HepG2 (cell line): ENCODE measurements around the gene PLCL2. TPM values are rescaled to one million over a fixed set of nuclear protein-coding genes. Genes with fewer than 3 reads are reported as not detected.

Source experiments
- ATAC-seq: fragments of 200-7000 bp; cut with Tn5 transposase; 3 replicates; pipeline ENCODE4 v1.9.1; 2020; ENCODE audit warnings: mild to moderate bottlenecking, moderate library complexity
- BruUV-seq: library from RNA; stranded (reverse); fragments of 400-500 nt; replicated peaks from 2 replicates; lab custom pipeline; 2021; lab: Mats Ljungman, UMichigan
- CTCF ChIA-PET: fragments of 300-600 bp; formaldehyde crosslinking; extraction: SDS; loops from one replicate; lab custom pipeline; 2021; ENCODE audit warnings: low total read pairs, inconsistent platforms, low intra/inter-chr PET ratio; lab: Yijun Ruan, JAX
- POLR2A ChIA-PET: fragments of 350-600 bp; sonication (Branson Sonifier 250); formaldehyde crosslinking; loops from one replicate; lab custom pipeline; 2020; ENCODE audit warnings: antibody characterized with exemption, inconsistent platforms; lab: Yijun Ruan, JAX
- DNase-seq: peaks from one replicate; pipeline ENCODE4 v3.0.0-alpha.2; 2015; ENCODE audit warnings: low spot score
- FAIRE-seq: peaks from 3 replicates; lab custom pipeline; 2011; peaks lifted over from hg19 to GRCh38; lab: Jason Lieb, UNC
- H2AFZ ChIP-seq: one replicate; pipeline ENCODE4 v1.6.1; 2011; ENCODE audit warnings: low read length, inconsistent platforms
- H3K27ac ChIP-seq: fragments of 300-600 bp; 3 replicates; pipeline ENCODE4 v1.8.0; 2011; ENCODE audit warnings: mixed run types, mild to moderate bottlenecking, mixed read lengths, low read length, inconsistent platforms; ENCODE audit not compliant: insufficient read depth; ENCODE audit errors: extremely low read length
- H3K27me3 ChIP-seq, 2 experiments: fragments of 200-600 bp in 1 of 2; 2 replicates in 1 of 2; 3 replicates in 1 of 2; pipeline versions ENCODE4 v1.6.0 to v1.8.0; 2011; ENCODE audit warnings: low read length in 2 of 2, mild to moderate bottlenecking in 2 of 2, moderate library complexity in 2 of 2, inconsistent platforms in 1 of 2; ENCODE audit not compliant: insufficient read depth in 2 of 2, control insufficient read depth in 1 of 2
- H3K36me3 ChIP-seq, 2 experiments: fragments of 200-600 bp in 1 of 2; replicated peaks in 1 of 2; 2 replicates in 1 of 2; 3 replicates in 1 of 2; pipeline versions ENCODE4 v1.5.1 to v1.8.0; 2011; ENCODE audit warnings: low read length in 2 of 2, inconsistent platforms in 1 of 2; ENCODE audit not compliant: insufficient read depth in 2 of 2, control insufficient read depth in 1 of 2
- H3K4me1 ChIP-seq: 2 replicates; pipeline ENCODE4 v1.5.1; 2012; ENCODE audit warnings: low read length, inconsistent platforms; ENCODE audit not compliant: insufficient read depth
- H3K4me2 ChIP-seq: 2 replicates; pipeline ENCODE4 v1.6.0; 2011; ENCODE audit warnings: low read depth, low read length, inconsistent platforms
- H3K4me3 ChIP-seq, 3 experiments: fragments of 200-600 bp in 1 of 3; sonication (generic), shearing (Covaris generic) in 1 of 3; replicated peaks in 1 of 3; 2 replicates each; pipeline ENCODE4 v1.5.1; 2011 to 2016; ENCODE audit warnings: low read length in 3 of 3, inconsistent platforms in 2 of 3, low read depth in 2 of 3, mild to moderate bottlenecking in 2 of 3, control low read depth in 1 of 3, mixed read lengths in 1 of 3; ENCODE audit not compliant: insufficient read depth in 1 of 3
- H3K79me2 ChIP-seq: one replicate; pipeline ENCODE4 v1.6.1; 2011; ENCODE audit warnings: low read length, inconsistent platforms; ENCODE audit not compliant: insufficient read depth
- H3K9ac ChIP-seq: 2 replicates; pipeline ENCODE4 v1.6.0; 2011; ENCODE audit warnings: mild to moderate bottlenecking, low read depth, low read length, inconsistent platforms; ENCODE audit not compliant: insufficient read depth
- H3K9me3 ChIP-seq: 2 replicates; pipeline ENCODE4 v1.5.1; 2012; ENCODE audit warnings: mild to moderate bottlenecking, low read length
- H4K20me1 ChIP-seq: 2 replicates; pipeline ENCODE4 v1.6.0; 2011; ENCODE audit warnings: inconsistent platforms, mild to moderate bottlenecking, low read length, moderate library complexity; ENCODE audit not compliant: insufficient read depth
- EED ChIP-seq: sonication (generic); formaldehyde crosslinking; IDR thresholded peaks from 2 replicates; pipeline ENCODE4 v1.5.0; 2020; ENCODE audit warnings: mild to moderate bottlenecking, missing genetic modification reagents
- ELK4 ChIP-seq: sonication (generic); formaldehyde crosslinking; IDR thresholded peaks from 2 replicates; pipeline ENCODE4 v1.9.0; 2021; ENCODE audit warnings: missing genetic modification reagents, borderline replicate concordance
- HMG20A ChIP-seq: IDR thresholded peaks from 2 replicates; pipeline ENCODE4 v1.6.1; 2016; ENCODE audit warnings: borderline replicate concordance
- NR2F1 ChIP-seq, 2 experiments: fragments of 450-650 bp in 1 of 2; formaldehyde crosslinking in 1 of 2; IDR thresholded peaks; 2 replicates each; pipeline versions ENCODE4 v1.5.0 to v1.6.1; 2016 to 2020; ENCODE audit warnings: mild to moderate bottlenecking in 1 of 2, missing compliant biosample characterization in 1 of 2, missing genetic modification reagents in 1 of 2, moderate library complexity in 1 of 2
- ZHX1 ChIP-seq: sonication (generic); formaldehyde crosslinking; IDR thresholded peaks from 2 replicates; pipeline ENCODE4 v1.8.1; 2022; ENCODE audit warnings: low read depth, mild to moderate bottlenecking, missing genetic modification reagents
- ZNF10 ChIP-seq: sonication (generic); formaldehyde crosslinking; IDR thresholded peaks from 2 replicates; pipeline ENCODE4 v1.4.0; 2020; ENCODE audit warnings: mild to moderate bottlenecking, low read depth, missing genetic modification reagents, borderline replicate concordance
- ZNF549 ChIP-seq: sonication (generic); formaldehyde crosslinking; IDR thresholded peaks from 2 replicates; pipeline ENCODE4 v1.5.0; 2020; ENCODE audit warnings: missing genetic modification reagents
- WGBS: methylation state at CpG from one replicate; pipeline ENCODE4 v1.1.6; 2017; ENCODE audit warnings: low lambda C conversion rate; 5-methylcytosine and 5-hydroxymethylcytosine counted together
- in situ Hi-C: cut with HindIII; loops from 2 replicates; pipeline ENCODE4 v1.10.0; 2017; ENCODE audit warnings: low pct_unique_long_range_greater_than_20kb; ENCODE audit not compliant: extremely low pct_ligation_motif_present
- intact Hi-C: fragments of 100-400 bp; cut with micrococcal nuclease; formaldehyde crosslinking; loops from one replicate; pipeline ENCODE4 v1.10.0; 2022; ENCODE audit not compliant: unreplicated experiment
- polyA plus RNA-seq, 8 experiments: library from polyadenylated mRNA; depleted of rRNA in 3 of 8; stranded (reverse) in 7 of 8; unstranded in 1 of 8; fragments of >200 nt; fragmentation: Illumina TruSeq in 4 of 8; extraction: Trizol in 4 of 8; gene quantifications; 2 replicates each; pipeline versions ENCODE4 v1.2.1 to v1.2.3, GENCODE V29; 2011 to 2016; ENCODE audit warnings: low read depth in 4 of 8, missing spikeins in 1 of 8, mixed read lengths in 1 of 8; ENCODE audit not compliant: insufficient read depth in 1 of 8
- total RNA-seq, 5 experiments: library from RNA; depleted of rRNA; stranded (reverse); fragments of >200 nt; fragmentation: Illumina TruSeq; extraction: Trizol; gene quantifications; 2 replicates each; pipeline ENCODE4 v1.2.3, GENCODE V29; 2016; ENCODE audit warnings: low read depth in 1 of 5
- TF ChIP-seq, protein P1 (sequence below), 2 experiments: sonication (generic) in 1 of 2; formaldehyde crosslinking in 1 of 2; IDR thresholded peaks; 2 replicates each; pipeline versions ENCODE4 v1.5.1 to v1.6.1; 2011 to 2020; ENCODE audit warnings: borderline replicate concordance in 1 of 2, low read depth in 1 of 2, low read length in 1 of 2, mild to moderate bottlenecking in 1 of 2, missing genetic modification reagents in 1 of 2, moderate library complexity in 1 of 2
- TF ChIP-seq, protein P2 (sequence below): sonication (generic); formaldehyde crosslinking; IDR thresholded peaks from 2 replicates; pipeline ENCODE4 v1.5.0; 2020; ENCODE audit warnings: mild to moderate bottlenecking, missing genetic modification reagents, borderline replicate concordance

PLCL2 gene
- total and polyA plus RNA-seq, 2 of the 13 experiments (the other 11 are each of a cell fraction or from before 2014, with no cell fraction given): not detected

DNA sequence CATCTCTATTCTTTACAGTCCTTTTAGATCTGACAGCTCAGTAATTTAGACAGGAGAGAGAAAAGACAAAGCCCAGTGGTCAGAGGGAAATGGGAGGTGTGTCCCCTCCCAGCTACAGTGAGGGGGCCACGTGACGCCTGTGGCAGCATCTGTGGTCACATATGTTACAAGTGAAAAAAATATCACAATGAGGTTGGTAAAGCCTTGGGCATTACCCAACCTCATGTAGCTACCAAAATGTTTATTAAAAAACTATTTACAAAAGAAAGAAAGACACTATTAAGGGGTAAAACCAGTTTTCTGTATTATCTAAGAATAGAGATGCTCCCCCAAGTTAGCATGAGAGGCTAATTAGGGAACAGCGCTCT is 42.9 kb upstream of the PLCL2 start (continued):
- TF ChIP-seq, protein P1, sequence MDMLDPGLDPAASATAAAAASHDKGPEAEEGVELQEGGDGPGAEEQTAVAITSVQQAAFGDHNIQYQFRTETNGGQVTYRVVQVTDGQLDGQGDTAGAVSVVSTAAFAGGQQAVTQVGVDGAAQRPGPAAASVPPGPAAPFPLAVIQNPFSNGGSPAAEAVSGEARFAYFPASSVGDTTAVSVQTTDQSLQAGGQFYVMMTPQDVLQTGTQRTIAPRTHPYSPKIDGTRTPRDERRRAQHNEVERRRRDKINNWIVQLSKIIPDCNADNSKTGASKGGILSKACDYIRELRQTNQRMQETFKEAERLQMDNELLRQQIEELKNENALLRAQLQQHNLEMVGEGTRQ (IDR thresholded peaks at IDR 0.05; ENCODE audit: low read depth, low read length): no peak
- TF ChIP-seq, protein P1 (CRISPR knock-in tag; IDR thresholded peaks at IDR 0.05; ENCODE audit: borderline replicate concordance): no peak
- TF ChIP-seq NR2F1 (CRISPR knock-in tag; IDR thresholded peaks at IDR 0.05) (no peak), ELK4 (CRISPR knock-in tag) (no peak), ZNF10 (CRISPR knock-in tag) (no peak), ZNF549 (no peak), EED (CRISPR knock-in tag) (no peak)

DNA sequence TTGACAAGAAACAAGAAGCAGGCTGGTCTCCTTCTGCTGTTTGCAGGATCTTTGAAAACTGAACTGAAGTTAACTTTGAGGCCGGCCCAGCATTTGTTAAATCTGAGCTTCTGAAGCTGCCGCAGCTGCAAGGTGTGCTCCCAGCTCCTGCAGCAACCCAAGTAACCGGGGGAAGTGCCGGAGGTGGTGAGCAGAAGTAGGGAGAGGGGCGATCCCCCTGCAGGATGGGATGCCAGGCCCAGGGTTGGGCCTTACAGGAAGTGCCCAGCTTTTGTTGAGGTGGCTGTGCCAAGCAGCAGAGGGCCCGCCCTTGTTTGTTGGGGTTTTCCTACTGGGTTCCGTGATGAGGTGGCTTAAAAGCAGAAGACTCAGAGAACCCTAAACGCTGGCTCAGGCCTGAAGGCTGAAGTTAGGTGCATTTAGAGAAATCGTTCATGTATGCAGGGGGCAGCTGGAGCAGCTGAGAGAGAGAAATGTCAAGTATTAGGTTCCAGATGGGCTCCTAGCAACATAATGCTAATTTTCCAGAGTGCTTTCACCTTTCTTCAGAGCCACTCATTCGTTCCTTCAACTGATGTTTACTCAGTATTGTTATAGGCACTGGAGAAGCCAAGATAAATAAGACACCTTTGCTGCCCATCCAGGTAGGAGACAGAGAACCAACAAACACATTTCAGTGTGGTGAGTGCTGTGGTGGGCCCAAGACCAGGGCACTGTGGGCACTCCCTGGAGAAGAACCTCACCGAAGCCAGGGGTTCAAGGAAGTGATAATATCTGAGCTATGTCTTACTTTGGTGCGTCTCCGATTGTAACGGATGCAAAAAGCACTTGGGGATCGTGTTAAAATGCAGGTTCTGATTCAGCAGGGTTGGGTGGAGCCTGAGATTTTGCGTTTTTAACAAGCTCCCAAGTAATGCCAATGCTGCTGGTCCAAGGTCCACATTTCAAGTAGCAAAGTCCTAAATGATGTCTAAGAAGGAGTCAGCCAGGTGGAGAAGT is 42.2 kb upstream of the PLCL2 start:
- ChIA-PET POLR2A (no interaction called here), CTCF (no interaction called here)
- ATAC-seq: no peak
- no peak for FAIRE-seq
- H4K20me1 ChIP-seq: no peaks in the 10 kb centered on the region
- H3K9me3 ChIP-seq: no peaks in the 10 kb centered on the region
- intact Hi-C loops (no loop called here), in situ Hi-C loops (no loop called here)
- no peak overlapping the region for H3K27ac ChIP-seq
- H3K27me3 ChIP-seq: peaks cover 0 to 11% of the 10 kb centered on the region in 2 experiments; a peak in 3 of 5 replicates
- H3K4me3 ChIP-seq: no peak overlapping the region
- no peak for DNase-seq
- H3K4me2 ChIP-seq: no peak overlapping the region
- BruUV-seq: no TSS peak
- H3K4me1 ChIP-seq: no peaks in the 10 kb centered on the region
- H2AFZ ChIP-seq: no peak overlapping the region
- H3K36me3 ChIP-seq: no peaks in the 10 kb centered on the region
- WGBS: 29% methylated on average over 11 of the region's 16 CpGs
- no peaks in the 10 kb centered on the region for H3K79me2 ChIP-seq
- no peak overlapping the region for H3K9ac ChIP-seq
- TF ChIP-seq, protein P2, sequence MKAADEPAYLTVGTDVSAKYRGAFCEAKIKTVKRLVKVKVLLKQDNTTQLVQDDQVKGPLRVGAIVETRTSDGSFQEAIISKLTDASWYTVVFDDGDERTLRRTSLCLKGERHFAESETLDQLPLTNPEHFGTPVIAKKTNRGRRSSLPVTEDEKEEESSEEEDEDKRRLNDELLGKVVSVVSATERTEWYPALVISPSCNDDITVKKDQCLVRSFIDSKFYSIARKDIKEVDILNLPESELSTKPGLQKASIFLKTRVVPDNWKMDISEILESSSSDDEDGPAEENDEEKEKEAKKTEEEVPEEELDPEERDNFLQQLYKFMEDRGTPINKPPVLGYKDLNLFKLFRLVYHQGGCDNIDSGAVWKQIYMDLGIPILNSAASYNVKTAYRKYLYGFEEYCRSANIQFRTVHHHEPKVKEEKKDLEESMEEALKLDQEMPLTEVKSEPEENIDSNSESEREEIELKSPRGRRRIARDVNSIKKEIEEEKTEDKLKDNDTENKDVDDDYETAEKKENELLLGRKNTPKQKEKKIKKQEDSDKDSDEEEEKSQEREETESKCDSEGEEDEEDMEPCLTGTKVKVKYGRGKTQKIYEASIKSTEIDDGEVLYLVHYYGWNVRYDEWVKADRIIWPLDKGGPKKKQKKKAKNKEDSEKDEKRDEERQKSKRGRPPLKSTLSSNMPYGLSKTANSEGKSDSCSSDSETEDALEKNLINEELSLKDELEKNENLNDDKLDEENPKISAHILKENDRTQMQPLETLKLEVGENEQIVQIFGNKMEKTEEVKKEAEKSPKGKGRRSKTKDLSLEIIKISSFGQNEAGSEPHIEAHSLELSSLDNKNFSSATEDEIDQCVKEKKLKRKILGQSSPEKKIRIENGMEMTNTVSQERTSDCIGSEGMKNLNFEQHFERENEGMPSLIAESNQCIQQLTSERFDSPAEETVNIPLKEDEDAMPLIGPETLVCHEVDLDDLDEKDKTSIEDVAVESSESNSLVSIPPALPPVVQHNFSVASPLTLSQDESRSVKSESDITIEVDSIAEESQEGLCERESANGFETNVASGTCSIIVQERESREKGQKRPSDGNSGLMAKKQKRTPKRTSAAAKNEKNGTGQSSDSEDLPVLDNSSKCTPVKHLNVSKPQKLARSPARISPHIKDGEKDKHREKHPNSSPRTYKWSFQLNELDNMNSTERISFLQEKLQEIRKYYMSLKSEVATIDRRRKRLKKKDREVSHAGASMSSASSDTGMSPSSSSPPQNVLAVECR (CRISPR knock-in tag): no peak
- TF ChIP-seq ZHX1 (no peak), HMG20A (CRISPR knock-in tag) (no peak)
